ENCODE measurements around the gene PHLDB1.

- no peak for TF ChIP-seq CTCF (IDR thresholded peaks at IDR 0.05)
- TF ChIP-seq POLR2A (IDR thresholded peaks at IDR 0.05) = no peak
Measured at GRCh38 chr11:118581057-118581456, 26.4 kb upstream of the PHLDB1 start.

Data from breast epithelium (tissue), 3 donors.